HuH-7.5 (cell line): Measurements from ENCODE around the gene ELOVL5.
"Not testable (repeated sequence)": the region's sequence is repeated elsewhere in the genome, so short reads cannot be mapped to it uniquely, and the experiment has no call there.

ENCODE experiments used
- DNase-seq: peaks from one replicate; pipeline ENCODE4 v3.0.0; 2011; ENCODE audit warnings: low spot score

ELOVL5 gene, protein sequence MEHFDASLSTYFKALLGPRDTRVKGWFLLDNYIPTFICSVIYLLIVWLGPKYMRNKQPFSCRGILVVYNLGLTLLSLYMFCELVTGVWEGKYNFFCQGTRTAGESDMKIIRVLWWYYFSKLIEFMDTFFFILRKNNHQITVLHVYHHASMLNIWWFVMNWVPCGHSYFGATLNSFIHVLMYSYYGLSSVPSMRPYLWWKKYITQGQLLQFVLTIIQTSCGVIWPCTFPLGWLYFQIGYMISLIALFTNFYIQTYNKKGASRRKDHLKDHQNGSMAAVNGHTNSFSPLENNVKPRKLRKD

GRCh38 chr6:53348371-53349208 is at the start of gene ELOVL5:
Gene ELOVL5 (minus strand): TSS chr6:53348950. CDS start chr6:53295699, 53,251 bp downstream.
- peak; percentile 66 for DNase-seq

- DNase-seq = no peak
Observed at GRCh38 chr6:53397283-53397682, 48.5 kb upstream of the ELOVL5 start.

DNA sequence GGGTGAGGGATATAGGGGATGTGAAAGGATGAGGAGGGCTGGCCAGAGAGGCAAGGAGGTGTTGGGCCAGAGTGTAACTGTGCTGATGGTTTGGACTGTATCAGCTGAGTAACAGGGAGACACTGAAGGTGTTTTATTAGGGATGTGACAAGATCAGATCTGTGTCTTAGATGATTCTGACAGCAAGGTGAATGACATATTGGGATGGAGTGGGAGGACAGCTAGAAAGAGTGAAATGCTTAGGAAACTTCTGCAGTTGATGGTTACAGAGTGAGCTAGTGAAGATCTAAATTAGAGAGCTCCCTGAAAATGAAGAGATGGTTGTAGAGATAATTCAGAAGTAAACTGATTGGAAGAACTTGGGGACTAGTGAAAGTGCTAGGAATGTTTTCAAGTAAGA is 47.2 kb upstream of the ELOVL5 start:
- DNase-seq = no peak

DNA sequence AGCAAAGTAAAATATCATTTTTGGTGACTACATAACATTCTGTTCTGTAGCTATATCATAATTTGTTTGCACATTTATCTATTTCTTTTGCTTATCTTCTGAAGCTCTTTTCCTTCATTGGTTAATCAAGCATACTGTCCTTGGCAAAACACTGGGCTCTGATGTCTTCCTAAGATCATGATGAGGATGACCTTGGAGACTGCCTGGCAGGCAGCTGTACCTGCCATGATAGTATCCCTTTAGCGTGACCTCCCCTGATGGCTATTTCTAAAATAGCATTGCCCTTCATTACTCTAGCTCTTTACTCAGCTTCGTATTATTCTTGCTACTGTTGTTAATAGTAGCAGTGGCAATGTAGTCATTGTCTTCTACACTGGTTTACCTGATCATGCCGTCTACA is 46.0 kb upstream of the ELOVL5 start:
- no peak for DNase-seq

GRCh38 chr6:53391170-53391569 is 42.4 kb upstream of the ELOVL5 start:
- DNase-seq = no peak

GRCh38 chr6:53390010-53390409 is 41.3 kb upstream of the ELOVL5 start:
- DNase-seq = no peak

DNA sequence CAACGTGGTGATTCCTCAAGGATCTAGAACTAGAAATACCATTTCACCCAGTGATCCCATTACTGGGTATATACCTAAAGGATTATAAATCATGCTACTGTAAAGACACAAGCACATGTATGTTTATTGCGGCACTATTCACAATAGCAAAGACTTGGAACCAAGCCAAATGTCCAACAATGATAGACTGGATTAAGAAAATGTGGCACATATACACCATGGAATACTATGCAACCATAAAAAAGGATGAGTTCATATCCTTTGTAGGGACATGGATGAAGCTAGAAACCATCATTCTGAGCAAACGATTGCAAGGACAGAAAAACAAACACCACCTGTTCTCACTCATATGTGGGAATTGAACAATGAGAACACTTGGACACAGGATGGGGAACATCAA is 39.9 kb upstream of the ELOVL5 start:
- not testable (repeated sequence) for DNase-seq

GRCh38 chr6:53382421-53382820 is 33.7 kb upstream of the ELOVL5 start:
- DNase-seq = no peak

DNA sequence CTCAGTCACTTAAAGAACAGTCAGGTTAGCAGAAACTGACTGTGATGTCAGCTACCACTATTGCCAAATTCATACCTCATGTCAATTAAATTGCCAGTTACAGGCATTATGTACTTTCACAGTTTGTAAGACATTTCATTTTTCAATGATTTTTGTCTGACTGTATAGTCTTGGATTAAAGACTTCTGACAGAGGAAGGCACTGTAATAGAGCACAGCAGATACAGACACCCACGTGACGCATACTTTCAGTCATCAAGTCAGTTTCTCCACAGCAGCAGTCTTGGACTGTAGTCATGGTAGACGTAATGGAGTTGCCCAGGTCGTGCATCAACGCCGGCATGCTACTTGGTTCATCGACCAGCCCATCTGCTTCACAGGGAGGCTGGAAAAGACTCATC is 29.5 kb upstream of the ELOVL5 start:
- DNase-seq = no peak

GRCh38 chr6:53377793-53378192 is 29.0 kb upstream of the ELOVL5 start:
- no peak for DNase-seq

DNA sequence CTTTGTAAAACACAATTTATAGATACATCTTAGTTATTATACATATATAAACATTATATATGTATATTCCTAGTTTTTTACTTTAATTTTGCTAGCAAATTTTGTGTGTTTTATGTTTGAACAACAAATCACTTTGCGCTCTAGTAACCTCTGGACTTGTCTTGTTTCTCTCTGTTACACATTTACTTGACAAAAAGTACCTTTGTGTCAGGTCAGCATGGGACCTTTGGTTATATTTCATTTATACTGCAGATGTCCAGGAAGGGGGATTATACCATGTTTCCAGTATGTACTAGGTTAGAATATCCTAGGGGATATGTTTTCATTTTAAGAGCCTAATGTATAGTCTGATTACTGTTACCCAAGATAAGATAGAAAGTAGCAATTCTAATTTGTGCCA is 28.5 kb upstream of the ELOVL5 start:
- no peak for DNase-seq

DNA sequence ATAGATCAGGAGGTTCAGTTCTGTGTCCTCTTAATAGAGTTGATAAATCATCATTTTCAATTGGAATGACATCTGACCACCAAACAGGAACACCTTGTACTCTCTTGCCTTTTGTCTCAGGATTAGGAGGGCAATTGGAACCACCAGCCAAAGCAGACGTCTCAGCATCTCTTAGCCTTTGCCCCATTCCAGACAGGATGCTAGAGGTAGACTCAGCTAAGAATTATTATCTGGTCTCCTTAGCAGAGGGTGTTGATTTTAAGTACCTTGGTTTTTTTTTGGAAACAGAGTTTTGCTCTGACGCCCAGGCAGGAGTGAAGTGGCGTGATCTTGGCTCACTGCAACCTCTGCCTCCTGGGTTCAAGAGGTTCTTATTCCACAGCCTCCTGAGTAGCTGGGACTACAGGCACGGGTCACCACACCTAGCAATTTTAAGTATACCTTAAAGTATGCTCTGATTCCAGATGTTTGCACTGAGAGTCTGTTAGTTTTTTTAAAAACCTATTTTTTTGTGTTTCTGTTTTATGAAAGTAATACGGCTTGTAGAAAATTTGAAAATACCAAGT is 28.0 kb upstream of the ELOVL5 start:
- no peak for DNase-seq

DNA sequence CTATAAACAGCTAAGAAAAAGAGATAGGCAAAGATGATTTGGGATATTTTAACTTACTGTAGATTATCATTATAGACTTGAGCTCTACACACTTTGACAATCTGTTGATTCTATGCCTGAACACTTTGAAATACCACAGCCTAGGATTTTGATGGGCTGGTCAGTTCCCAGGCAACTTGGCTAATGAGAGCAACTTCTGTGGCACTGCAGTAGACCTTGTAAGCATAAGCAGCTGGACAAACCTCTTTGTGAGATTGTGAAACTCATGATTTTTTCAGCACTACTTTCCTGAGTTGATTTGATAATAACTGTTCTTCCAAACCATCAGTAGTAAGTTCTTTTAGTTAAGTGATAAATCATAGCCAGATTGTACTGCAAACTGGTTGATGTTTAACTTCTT is 27.1 kb upstream of the ELOVL5 start:
- DNase-seq = no peak

DNA sequence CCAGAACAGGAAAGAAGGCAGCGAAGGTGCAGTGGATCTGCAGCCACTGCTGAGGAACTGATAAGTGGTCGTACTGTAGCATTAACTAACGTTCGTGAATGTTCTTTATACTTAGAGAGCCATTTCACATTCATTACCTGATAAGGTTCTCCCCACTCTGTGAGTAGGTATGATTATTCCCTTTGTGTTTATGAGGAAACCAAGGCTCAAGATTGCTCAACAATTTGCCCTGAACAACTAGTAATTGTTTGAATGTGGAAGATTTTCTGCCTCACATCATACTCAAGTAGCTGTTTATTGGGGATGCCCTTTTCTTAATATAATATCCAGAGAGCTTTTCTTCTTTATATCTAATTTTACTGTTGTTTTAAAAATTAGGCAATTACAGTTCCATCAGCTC is 24.9 kb upstream of the ELOVL5 start:
- no peak for DNase-seq

DNA sequence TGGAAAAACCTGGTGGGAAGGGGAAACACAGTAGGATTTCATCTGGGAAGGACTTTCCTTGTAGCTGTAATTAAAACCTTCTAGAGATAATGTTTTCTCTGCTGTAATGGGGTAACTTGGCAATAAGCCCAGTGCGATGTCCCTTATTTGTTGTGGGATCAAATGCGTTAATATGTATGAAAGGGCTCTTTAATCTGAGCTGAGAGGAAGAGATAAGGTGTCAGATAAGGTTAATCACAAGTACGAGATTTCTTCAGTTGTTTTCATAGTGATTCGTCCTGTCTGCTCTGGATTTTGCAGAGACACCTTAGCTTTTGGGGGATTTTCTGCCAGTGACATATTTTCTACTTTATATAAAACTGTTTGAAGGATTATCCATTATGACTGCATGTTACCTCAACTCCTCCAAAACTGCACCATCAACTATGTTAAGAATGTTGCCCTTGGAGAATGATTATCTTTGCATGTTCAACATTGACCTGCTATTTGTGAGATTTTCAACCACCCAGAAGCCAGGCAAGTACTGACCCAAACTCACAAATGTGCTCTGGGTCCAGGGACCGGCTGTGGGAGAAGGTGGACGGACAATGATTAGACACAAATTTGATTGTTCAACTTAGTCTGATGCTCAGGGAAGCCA is 21.2 kb upstream of the ELOVL5 start:
- no peak for DNase-seq

GRCh38 chr6:53369051-53369450 is 20.3 kb upstream of the ELOVL5 start:
- DNase-seq = no peak

GRCh38 chr6:53366128-53366641 is 17.4 kb upstream of the ELOVL5 start:
- no peak for DNase-seq

DNA sequence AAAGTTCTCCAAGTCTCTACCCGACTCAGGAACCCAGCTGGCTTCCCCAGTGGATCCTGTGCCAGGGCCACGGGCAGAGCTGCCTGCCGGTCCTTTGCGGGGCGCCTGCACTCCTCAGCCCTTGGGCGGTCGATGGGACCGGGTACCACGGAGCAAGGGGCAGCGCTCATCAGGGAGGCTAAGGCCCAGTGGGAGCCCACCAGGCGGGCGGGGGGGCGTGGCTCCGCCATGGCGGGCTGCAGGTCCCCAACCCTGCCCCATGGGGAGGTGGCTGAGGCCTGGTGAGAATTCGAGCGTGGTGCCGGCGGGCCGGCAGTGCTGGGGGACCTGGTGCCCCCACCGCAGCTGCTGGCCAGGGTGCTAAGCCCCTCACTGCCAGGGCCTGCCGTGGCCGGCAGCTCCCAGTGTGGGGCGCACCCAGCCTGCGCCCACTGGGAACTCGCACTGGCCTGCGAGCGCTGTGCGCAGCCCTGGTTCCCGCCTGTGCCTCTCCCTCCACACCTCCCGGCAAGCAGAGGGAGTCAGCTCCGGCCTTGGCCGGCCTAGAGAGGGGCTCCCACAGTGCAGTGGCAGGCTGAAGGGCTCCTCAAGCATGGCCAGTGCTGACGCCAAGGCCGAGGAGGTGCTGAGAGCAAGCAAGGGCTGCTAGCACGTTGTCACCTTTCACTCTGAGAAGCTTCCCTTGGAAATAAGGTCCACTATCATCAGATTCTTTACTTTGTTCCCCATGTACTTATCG is 14.8 kb upstream of the ELOVL5 start:
- DNase-seq = no peak

DNA sequence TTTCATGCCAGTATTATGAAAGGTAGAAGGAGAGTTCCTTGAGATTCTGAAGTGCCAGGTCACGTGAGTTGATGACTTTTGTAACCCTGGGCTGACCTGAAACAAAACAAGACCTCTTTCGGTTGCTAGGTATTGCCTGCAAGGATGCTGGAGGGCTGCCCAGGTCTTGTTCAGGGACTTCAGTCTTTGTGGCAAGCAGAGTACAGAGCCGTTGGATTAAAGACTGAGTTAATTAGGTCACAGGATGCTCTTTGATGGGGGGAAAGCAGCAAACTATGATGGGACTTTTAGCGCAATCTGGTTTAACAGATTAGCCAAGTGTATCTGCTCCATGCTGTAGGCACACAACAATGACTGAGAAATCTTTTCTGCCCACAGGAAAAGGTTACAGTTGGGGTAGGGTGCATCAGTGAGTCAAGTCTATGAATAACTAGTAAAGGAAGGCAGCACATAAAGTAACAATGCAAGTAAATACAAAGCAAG is 12.8 kb upstream of the ELOVL5 start:
- no peak for DNase-seq

- no peak for DNase-seq
Observed at GRCh38 chr6:53360093-53360912, 11.6 kb upstream of the ELOVL5 start.

GRCh38 chr6:53359843-53360092 is 11.0 kb upstream of the ELOVL5 start:
- no peak for DNase-seq
